GM10847 (cell line): Measurements from ENCODE around the gene ZDHHC23.

Experiments
- POLR2A ChIP-seq: IDR thresholded peaks from 2 replicates; pipeline ENCODE4 v1.6.1; 2011; ENCODE audit not compliant: insufficient read length; ENCODE audit errors: extremely low read depth

The ZDHHC23 gene

GRCh38 chr3:113947372-113948014, at the start of gene ZDHHC23:
Gene ZDHHC23, plus strand, starts transcription at chr3:113948013. Its CDS starts 790 bp downstream, at chr3:113948803.
- TF ChIP-seq POLR2A, result no peak

- TF ChIP-seq POLR2A, result no peak
These were observed 48.9 kb upstream of the ZDHHC23 start for GRCh38 chr3:113898892-113899291.

- no peak for TF ChIP-seq POLR2A
These were observed 41.2 kb upstream of the ZDHHC23 start for GRCh38 chr3:113906568-113907140.

GRCh38 chr3:113908133-113908532, 39.7 kb upstream of the ZDHHC23 start:
- no peak for TF ChIP-seq POLR2A

- TF ChIP-seq POLR2A, result no peak
These were observed 36.8 kb upstream of the ZDHHC23 start for GRCh38 chr3:113910966-113911365.

- TF ChIP-seq POLR2A, result no peak
These were observed 35.1 kb upstream of the ZDHHC23 start for GRCh38 chr3:113912552-113913236.

- no peak for TF ChIP-seq POLR2A
These were observed 33.2 kb upstream of the ZDHHC23 start for GRCh38 chr3:113914646-113915045.

GRCh38 chr3:113927556-113927955, 20.3 kb upstream of the ZDHHC23 start:
- no peak for TF ChIP-seq POLR2A

GRCh38 chr3:113946831-113947230, 982 bp upstream of the ZDHHC23 start:
- no peak for TF ChIP-seq POLR2A

- TF ChIP-seq POLR2A, result no peak
These were observed 453 bp downstream of the ZDHHC23 start for GRCh38 chr3:113948015-113948917.

- TF ChIP-seq POLR2A, result no peak
These were observed 5.1 kb downstream of the ZDHHC23 start for GRCh38 chr3:113952921-113953320.

- TF ChIP-seq POLR2A, result no peak
These were observed 5.9 kb downstream of the ZDHHC23 start for GRCh38 chr3:113953677-113954076.

- TF ChIP-seq POLR2A, result no peak
These were observed 6.4 kb downstream of the ZDHHC23 start for GRCh38 chr3:113954091-113954685.

GRCh38 chr3:113963879-113964278, 16.1 kb downstream of the ZDHHC23 start:
- no peak for TF ChIP-seq POLR2A

GRCh38 chr3:113966172-113966571, 18.4 kb downstream of the ZDHHC23 start:
- TF ChIP-seq POLR2A, result no peak
